Coronary artery (tissue), 2 donors: ENCODE results near the gene PTPN12.
A peak's percentile ranks its signal among the peaks of the same experiment; 100 is the strongest.
"Not testable (repeated sequence)": the region's sequence is repeated elsewhere in the genome, so short reads cannot be mapped to it uniquely, and the experiment has no call there.

Source experiments
- DNase-seq: peaks from one replicate; pipeline ENCODE4 v3.0.0-alpha.2; 2017; ENCODE audit warnings: low spot score
- H3K27ac ChIP-seq, 2 donors: fragments of 200-600 bp; sonication (generic); one replicate each; pipeline ENCODE4 v1.5.1; 2016 to 2019
- H3K4me3 ChIP-seq: fragments of 200-600 bp; sonication (generic); 2 replicates; pipeline ENCODE4 v1.5.1; 2016; ENCODE audit warnings: mild to moderate bottlenecking, moderate library complexity
- CTCF ChIP-seq: fragments of 200-600 bp; sonication (generic); IDR thresholded peaks from one replicate; pipeline ENCODE4 v1.5.1; 2019; ENCODE audit warnings: antibody characterized with exemption

PTPN12 gene

GRCh38 chr7:77540402-77540822 is 3.3 kb downstream of the PTPN12 start:
- no peak for DNase-seq
- peak overlapping the region; percentile 90 for H3K4me3 ChIP-seq
- TF ChIP-seq CTCF: no peak
- H3K27ac ChIP-seq: no peak overlapping the region

- not testable (repeated sequence) for H3K27ac ChIP-seq, H3K4me3 ChIP-seq
Measured at GRCh38 chr7:77540993-77541392, 3.9 kb downstream of the PTPN12 start.

GRCh38 chr7:77542409-77542808 is 5.3 kb downstream of the PTPN12 start:
- Histone ChIP-seq H3K4me3 (no peak overlapping the region), H3K27ac (no peak overlapping the region)
- DNase-seq: no peak
- no peak for TF ChIP-seq CTCF

More at GRCh38 chr7:77540993-77541392, 3.9 kb downstream of the PTPN12 start:
- not testable (repeated sequence) for DNase-seq

GRCh38 chr7:77542895-77543294 is 5.8 kb downstream of the PTPN12 start:
- TF ChIP-seq CTCF: no peak
- Histone ChIP-seq H3K4me3 (no peak overlapping the region), H3K27ac (no peak overlapping the region)
- no peak for DNase-seq

GRCh38 chr7:77543910-77544309 is 6.8 kb downstream of the PTPN12 start:
- no peak for DNase-seq
- no peak overlapping the region for H3K27ac ChIP-seq
- no peak for TF ChIP-seq CTCF
- no peak overlapping the region for H3K4me3 ChIP-seq

- DNase-seq: no peak
- TF ChIP-seq CTCF: no peak
- no peak overlapping the region for H3K27ac ChIP-seq
- H3K4me3 ChIP-seq: no peak overlapping the region
Measured at GRCh38 chr7:77544518-77544917, 7.4 kb downstream of the PTPN12 start.

GRCh38 chr7:77548206-77548605 is 11.1 kb downstream of the PTPN12 start:
- no peak for DNase-seq
- TF ChIP-seq CTCF: no peak
- Histone ChIP-seq H3K4me3 (no peak overlapping the region), H3K27ac (no peak overlapping the region)
